NK-92 (cell line): ENCODE data around the gene SND1.

Experiments
- DNase-seq: peaks from one replicate; lab custom pipeline; 2025; ENCODE audit not compliant: unreplicated experiment; lab: John Stamatoyannopoulos, UW

Gene SND1

GRCh38 chr7:128121711-128122530, 469.9 kb downstream of the SND1 start:
- no peak for DNase-seq

- DNase-seq: no peak
These were observed 470.7 kb downstream of the SND1 start for GRCh38 chr7:128122576-128123290.

- no peak for DNase-seq
These were observed 471.5 kb downstream of the SND1 start for GRCh38 chr7:128123291-128124037.

- DNase-seq: no peak
These were observed 472.8 kb downstream of the SND1 start for GRCh38 chr7:128124786-128125185.

- DNase-seq: no peak
These were observed 473.8 kb downstream of the SND1 start for GRCh38 chr7:128125816-128126215.

GRCh38 chr7:128128401-128128800, 476.4 kb downstream of the SND1 start:
- DNase-seq: no peak

- DNase-seq: no peak
These were observed 477.4 kb downstream of the SND1 start for GRCh38 chr7:128129224-128129864.

GRCh38 chr7:128131115-128131514, 479.1 kb downstream of the SND1 start:
- DNase-seq: no peak

GRCh38 chr7:128131731-128132130, 479.7 kb downstream of the SND1 start:
- no peak for DNase-seq

GRCh38 chr7:128132426-128133069, 480.6 kb downstream of the SND1 start:
- no peak for DNase-seq

- DNase-seq: no peak
These were observed 483.1 kb downstream of the SND1 start for GRCh38 chr7:128135159-128135514.

- no peak for DNase-seq
These were observed 483.7 kb downstream of the SND1 start for GRCh38 chr7:128135515-128136214.

GRCh38 chr7:128136215-128136597, 484.2 kb downstream of the SND1 start:
- no peak for DNase-seq

- no peak for DNase-seq
These were observed 485.2 kb downstream of the SND1 start for GRCh38 chr7:128137181-128137580.

- DNase-seq: no peak
These were observed 487.4 kb downstream of the SND1 start for GRCh38 chr7:128139406-128139805.

GRCh38 chr7:128141683-128142195, 489.7 kb downstream of the SND1 start:
- no peak for DNase-seq
